ENCODE data around the gene SART3.

The SART3 gene

DNA sequence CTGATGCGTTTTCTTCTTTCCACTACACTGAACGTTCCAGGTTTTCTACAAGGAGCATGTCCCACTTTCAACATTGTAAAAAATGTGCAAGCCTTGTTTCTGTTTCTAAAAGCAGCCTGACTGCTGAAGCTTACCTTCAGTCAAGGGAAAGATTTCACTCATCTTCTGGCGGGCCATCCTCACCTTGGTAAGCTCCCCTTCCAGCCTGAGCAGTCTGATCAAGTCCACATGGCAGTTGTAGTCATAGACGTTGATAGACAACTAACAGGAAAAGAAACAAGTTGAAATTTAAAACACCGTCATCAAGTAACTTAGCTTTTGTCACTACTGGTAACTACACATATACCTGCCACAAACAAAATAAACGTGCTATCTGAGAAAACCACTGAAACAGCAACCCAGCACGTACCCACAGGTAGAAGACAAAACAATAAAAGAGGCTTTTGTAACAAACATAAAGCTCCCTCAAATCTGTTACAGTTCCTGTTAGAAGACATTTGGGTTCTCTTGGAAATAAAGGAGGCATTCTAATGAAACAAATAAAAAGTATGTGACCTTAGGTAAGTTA is 11.9 kb downstream of the SART3 start:
- H3K4me3 ChIP-seq (ENCODE audit: low read length), result no peak overlapping the region
- H3K27me3 ChIP-seq (ENCODE audit: control insufficient read depth, insufficient read depth, low read length), result no peaks in the 10 kb centered on the region
- peaks cover 56% of the 10 kb centered on the region for H3K36me3 ChIP-seq (ENCODE audit: control insufficient read depth, low read depth, low read length)
- no peaks in the 10 kb centered on the region for H3K4me1 ChIP-seq (ENCODE audit: control insufficient read depth, low read depth, low read length)
- no peak overlapping the region for H3K27ac ChIP-seq (ENCODE audit: low read length)
- H3K9me3 ChIP-seq (ENCODE audit: control insufficient read depth, low read depth, low read length), result no peaks in the 10 kb centered on the region
- no peak overlapping the region for H3K9ac ChIP-seq (ENCODE audit: low read length)

DNA sequence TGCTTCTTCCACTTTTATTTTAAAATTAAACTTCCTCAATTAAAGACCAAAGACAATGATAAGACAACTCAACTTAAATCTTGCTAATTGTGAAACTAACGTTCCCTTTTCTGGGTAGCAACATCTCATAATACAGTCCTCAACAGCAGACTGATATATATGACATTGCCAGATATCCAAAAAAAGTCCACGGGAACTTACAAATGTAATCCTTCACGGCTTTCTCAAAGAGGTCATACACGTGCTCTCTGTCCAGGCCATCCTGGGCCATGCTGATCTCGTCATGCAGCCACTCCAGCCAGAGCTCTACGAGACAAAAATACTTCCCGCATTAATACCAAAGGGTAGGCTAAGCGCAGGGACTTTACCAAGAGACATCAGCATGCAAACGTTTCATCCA is 13.3 kb downstream of the SART3 start:
- Histone ChIP-seq H3K4me1 (ENCODE audit: control insufficient read depth, low read depth, low read length) (no peaks in the 10 kb centered on the region), H3K36me3 (ENCODE audit: control insufficient read depth, low read depth, low read length) (peaks cover 69% of the 10 kb centered on the region), H3K4me3 (ENCODE audit: low read length) (no peak overlapping the region), H3K27ac (ENCODE audit: low read length) (no peak overlapping the region), H3K27me3 (ENCODE audit: control insufficient read depth, insufficient read depth, low read length) (no peaks in the 10 kb centered on the region), H3K9ac (ENCODE audit: low read length) (no peak overlapping the region), H3K9me3 (ENCODE audit: control insufficient read depth, low read depth, low read length) (no peaks in the 10 kb centered on the region)

DNA sequence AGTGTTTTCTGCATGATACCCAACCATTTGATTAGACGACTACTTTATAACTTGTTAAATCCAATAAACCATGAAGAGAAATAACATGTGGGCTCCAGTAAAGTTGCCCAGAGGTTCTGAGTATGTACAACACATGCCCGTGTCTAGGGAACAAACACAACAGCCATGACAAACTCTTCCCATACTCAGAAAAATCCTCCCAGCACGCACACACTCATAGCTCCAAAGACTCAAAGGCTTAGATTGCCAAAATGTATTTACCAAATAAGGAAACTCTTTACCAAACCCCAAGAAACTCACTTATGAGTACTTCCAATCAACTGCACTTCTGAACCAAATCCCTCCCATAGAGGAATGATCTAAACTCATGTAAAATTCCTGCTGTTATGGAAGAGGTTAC is 17.3 kb downstream of the SART3 start:
- H3K4me3 ChIP-seq (ENCODE audit: low read length), result no peak overlapping the region
- peaks cover 76% of the 10 kb centered on the region for H3K36me3 ChIP-seq (ENCODE audit: control insufficient read depth, low read depth, low read length)
- H3K27ac ChIP-seq (ENCODE audit: low read length), result no peak overlapping the region
- no peak overlapping the region for H3K9ac ChIP-seq (ENCODE audit: low read length)
- H3K27me3 ChIP-seq (ENCODE audit: control insufficient read depth, insufficient read depth, low read length), result no peaks in the 10 kb centered on the region
- no peaks in the 10 kb centered on the region for H3K4me1 ChIP-seq (ENCODE audit: control insufficient read depth, low read depth, low read length)
- no peaks in the 10 kb centered on the region for H3K9me3 ChIP-seq (ENCODE audit: control insufficient read depth, low read depth, low read length)

DNA sequence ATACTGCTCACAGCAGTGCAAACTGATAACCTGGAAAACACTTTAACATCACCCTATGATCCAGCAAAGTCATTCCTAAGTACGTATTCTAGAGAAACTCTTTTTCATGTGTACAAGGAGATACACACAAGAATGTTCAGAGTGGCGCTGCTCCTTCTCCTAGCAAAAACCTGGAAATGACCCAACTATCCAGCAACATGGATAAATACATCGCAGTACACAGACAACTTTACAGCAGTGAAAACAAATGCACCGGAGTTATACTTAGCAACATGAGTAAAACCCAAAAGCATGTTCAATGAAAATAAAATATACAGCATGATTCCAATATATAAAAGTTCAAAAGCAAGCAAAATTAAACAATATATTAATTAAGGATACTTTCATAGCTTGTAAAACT is 18.7 kb downstream of the SART3 start:
- no peaks in the 10 kb centered on the region for H3K4me1 ChIP-seq (ENCODE audit: control insufficient read depth, low read depth, low read length)
- H3K27ac ChIP-seq (ENCODE audit: low read length), result no peak overlapping the region
- no peak overlapping the region for H3K9ac ChIP-seq (ENCODE audit: low read length)
- H3K36me3 ChIP-seq (ENCODE audit: control insufficient read depth, low read depth, low read length), result peaks cover 76% of the 10 kb centered on the region
- H3K9me3 ChIP-seq (ENCODE audit: control insufficient read depth, low read depth, low read length), result no peaks in the 10 kb centered on the region
- no peaks in the 10 kb centered on the region for H3K27me3 ChIP-seq (ENCODE audit: control insufficient read depth, insufficient read depth, low read length)
- H3K4me3 ChIP-seq (ENCODE audit: low read length), result no peak overlapping the region

DNA sequence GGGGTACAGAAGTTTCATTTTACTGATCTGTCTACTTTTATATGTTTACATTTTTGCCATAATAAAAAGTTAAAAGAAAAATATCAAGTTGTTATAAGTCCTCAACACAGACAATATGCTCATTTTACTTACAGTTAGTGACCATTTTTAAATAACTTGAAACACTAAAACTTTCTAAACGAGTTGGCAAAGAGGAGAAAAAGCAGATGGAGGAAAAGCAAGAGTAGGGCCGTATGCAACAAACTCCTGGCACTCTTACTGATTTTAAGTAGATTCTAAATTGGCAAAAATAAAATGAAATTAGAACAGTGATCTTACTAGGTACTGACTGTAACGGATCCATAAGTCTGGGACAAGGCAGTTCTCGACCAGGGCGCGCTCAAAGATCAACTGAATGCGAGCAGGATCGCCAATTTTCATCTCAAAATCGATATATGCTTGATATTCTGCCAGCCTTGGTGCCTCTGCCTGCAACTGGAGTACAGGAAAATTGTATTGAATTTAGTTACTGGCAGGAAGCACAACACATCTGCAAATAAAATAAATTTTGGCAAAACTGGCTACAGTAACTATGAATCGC is 22.3 kb downstream of the SART3 start:
- Histone ChIP-seq H3K9me3 (ENCODE audit: control insufficient read depth, low read depth, low read length) (no peaks in the 10 kb centered on the region), H3K36me3 (ENCODE audit: control insufficient read depth, low read depth, low read length) (peaks cover 76% of the 10 kb centered on the region), H3K27ac (ENCODE audit: low read length) (no peak overlapping the region), H3K27me3 (ENCODE audit: control insufficient read depth, insufficient read depth, low read length) (no peaks in the 10 kb centered on the region), H3K4me1 (ENCODE audit: control insufficient read depth, low read depth, low read length) (no peaks in the 10 kb centered on the region), H3K4me3 (ENCODE audit: low read length) (no peak overlapping the region), H3K9ac (ENCODE audit: low read length) (no peak overlapping the region)

DNA sequence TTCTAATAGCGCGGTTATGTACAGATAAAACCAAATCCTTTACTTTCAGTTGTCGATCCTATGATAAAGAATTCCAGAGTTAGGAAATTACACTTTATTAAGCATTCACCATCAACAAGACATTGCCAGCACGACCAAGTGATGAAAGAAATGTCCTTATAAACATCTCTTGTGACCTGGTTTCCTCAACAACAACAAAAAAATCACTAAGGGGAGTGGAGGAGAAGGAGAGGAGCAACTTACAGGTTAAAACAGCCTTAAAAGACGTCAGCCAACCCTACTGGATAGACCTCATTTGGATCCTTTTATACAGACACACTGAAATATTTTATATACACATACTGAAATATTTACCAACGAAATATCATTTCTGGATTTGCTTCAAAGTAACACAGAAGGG is 22.8 kb downstream of the SART3 start:
- Histone ChIP-seq H3K36me3 (ENCODE audit: control insufficient read depth, low read depth, low read length) (peaks cover 76% of the 10 kb centered on the region), H3K4me1 (ENCODE audit: control insufficient read depth, low read depth, low read length) (no peaks in the 10 kb centered on the region), H3K9me3 (ENCODE audit: control insufficient read depth, low read depth, low read length) (no peaks in the 10 kb centered on the region), H3K27me3 (ENCODE audit: control insufficient read depth, insufficient read depth, low read length) (no peaks in the 10 kb centered on the region), H3K27ac (ENCODE audit: low read length) (no peak overlapping the region), H3K4me3 (ENCODE audit: low read length) (no peak overlapping the region), H3K9ac (ENCODE audit: low read length) (no peak overlapping the region)

DNA sequence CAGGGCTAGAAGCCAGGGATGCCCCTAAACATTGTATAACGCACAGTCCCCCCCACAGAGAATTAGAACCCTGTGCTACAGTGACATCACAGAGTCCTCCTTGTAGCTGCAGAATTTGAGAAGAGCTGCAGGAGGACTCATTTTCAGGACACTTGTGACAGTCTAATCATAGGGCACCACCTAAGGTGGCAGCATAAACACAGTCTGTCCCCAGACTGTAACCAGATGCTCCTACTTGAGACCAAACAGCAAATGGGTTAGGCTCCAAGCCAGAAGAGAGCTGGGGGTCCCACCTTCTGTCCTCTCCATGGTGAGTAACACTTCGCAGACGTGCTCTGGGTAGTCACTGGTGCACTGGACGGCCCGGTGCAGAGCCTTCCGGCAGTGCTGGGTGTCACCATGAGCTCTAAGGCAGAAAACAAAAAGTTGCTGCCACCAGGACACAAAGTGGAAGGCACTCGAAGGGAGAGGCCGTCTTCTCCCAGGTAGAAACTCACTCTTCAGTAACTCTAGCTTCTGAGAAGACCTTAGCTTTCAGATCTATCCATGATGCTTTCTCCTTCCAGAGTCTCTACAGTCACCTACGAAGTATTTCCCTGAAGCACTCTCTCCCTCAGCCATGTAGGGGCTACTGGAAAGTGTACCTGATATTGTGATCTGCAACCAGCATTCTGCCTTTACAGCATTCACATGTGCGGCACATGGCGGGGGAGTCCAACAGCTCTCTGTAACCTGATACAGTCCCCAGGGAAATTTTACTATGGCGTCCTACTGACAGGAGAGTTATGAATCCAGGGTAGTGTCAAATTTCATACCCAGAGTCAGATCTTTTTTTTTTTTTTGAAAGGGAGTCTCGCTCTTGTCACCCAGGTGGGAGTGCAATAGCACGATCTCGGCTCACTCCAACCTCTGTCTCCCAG is 28.8 kb downstream of the SART3 start:
- Histone ChIP-seq H3K27ac (ENCODE audit: low read length) (no peak overlapping the region), H3K4me1 (ENCODE audit: control insufficient read depth, low read depth, low read length) (no peaks in the 10 kb centered on the region), H3K9me3 (ENCODE audit: control insufficient read depth, low read depth, low read length) (no peaks in the 10 kb centered on the region), H3K9ac (ENCODE audit: low read length) (no peak overlapping the region), H3K4me3 (ENCODE audit: low read length) (no peak overlapping the region), H3K27me3 (ENCODE audit: control insufficient read depth, insufficient read depth, low read length) (no peaks in the 10 kb centered on the region), H3K36me3 (ENCODE audit: control insufficient read depth, low read depth, low read length) (peaks cover 90% of the 10 kb centered on the region)

DNA sequence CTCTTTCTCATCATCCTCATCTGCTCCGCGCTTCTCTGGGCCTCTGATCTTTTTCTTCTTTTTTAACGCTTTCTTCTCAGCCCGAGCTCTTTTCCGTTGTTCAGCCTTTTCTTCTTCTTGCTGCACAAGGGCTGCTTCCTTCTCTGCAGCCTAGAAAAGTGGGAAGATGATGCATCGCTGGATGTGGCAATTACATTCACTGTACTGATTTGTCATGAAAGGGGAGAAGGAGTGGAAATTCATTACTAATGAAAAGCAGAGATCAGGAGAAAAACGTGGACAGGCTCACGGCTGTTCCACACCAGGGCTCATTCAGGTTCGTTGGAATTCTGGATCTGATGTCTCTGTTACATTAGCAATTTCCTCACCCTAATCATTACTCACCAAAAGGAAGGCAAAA is 30.8 kb downstream of the SART3 start:
- Histone ChIP-seq H3K36me3 (ENCODE audit: control insufficient read depth, low read depth, low read length) (peaks cover 90% of the 10 kb centered on the region), H3K9me3 (ENCODE audit: control insufficient read depth, low read depth, low read length) (no peaks in the 10 kb centered on the region), H3K27ac (ENCODE audit: low read length) (no peak overlapping the region), H3K9ac (ENCODE audit: low read length) (no peak overlapping the region), H3K4me1 (ENCODE audit: control insufficient read depth, low read depth, low read length) (no peaks in the 10 kb centered on the region), H3K27me3 (ENCODE audit: control insufficient read depth, insufficient read depth, low read length) (no peaks in the 10 kb centered on the region), H3K4me3 (ENCODE audit: low read length) (no peak overlapping the region)

DNA sequence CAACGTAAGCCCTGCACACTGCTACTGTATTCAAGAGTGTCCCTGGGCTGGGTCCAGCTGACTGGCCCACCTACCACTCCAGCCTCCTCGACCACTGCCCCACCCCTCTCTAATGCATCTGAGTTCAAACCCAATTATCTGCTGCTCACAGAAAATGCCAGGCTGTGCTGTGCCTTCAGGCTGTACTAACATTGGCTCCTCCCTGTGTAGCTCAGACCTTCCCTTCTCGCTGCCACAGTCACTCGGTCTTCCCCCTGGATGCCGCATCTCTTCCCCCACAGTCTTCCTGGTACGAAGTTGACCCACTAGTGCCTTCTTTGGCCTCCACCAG is 33.8 kb downstream of the SART3 start:
- no peaks in the 10 kb centered on the region for H3K9me3 ChIP-seq (ENCODE audit: control insufficient read depth, low read depth, low read length)
- H3K4me1 ChIP-seq (ENCODE audit: control insufficient read depth, low read depth, low read length), result no peaks in the 10 kb centered on the region
- H3K36me3 ChIP-seq (ENCODE audit: control insufficient read depth, low read depth, low read length), result peaks cover 96% of the 10 kb centered on the region
- H3K9ac ChIP-seq (ENCODE audit: low read length), result no peak overlapping the region
- no peaks in the 10 kb centered on the region for H3K27me3 ChIP-seq (ENCODE audit: control insufficient read depth, insufficient read depth, low read length)
- H3K4me3 ChIP-seq (ENCODE audit: low read length), result no peak overlapping the region
- H3K27ac ChIP-seq (ENCODE audit: low read length), result no peak overlapping the region

DNA sequence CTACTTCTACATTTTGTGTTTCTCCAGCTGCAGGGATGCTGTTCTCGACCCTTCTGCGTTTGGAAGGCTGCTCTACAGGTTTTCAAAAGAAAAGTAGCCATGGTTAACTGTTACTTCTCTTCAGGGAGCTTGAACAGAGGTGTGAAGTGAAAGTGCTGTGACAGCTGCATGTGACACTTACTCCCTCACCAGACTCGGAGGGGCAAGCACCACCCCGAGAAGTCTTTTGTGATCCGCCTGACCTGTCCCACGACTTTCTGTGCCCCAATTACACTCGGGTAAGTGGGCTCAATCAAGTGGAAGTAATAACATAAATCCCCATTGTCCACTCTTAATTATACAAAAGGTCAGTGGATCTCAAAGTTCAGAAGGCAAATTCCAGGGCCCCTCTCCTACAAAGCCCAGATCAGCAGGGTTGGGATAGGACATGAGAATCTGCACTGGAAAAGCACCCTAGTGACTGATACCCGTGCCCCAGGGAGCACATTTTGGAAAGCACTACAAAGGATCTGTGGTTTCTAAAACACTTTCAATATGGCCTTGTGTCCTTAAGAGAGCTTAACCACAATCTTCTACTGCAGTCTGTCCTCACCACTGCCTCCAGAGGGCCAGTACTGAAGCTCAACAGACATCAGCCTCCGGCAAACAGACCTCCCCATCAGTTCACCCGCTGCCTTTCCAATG is 34.3 kb downstream of the SART3 start:
- no peaks in the 10 kb centered on the region for H3K27me3 ChIP-seq (ENCODE audit: control insufficient read depth, insufficient read depth, low read length)
- peaks cover 96% of the 10 kb centered on the region for H3K36me3 ChIP-seq (ENCODE audit: control insufficient read depth, low read depth, low read length)
- H3K9me3 ChIP-seq (ENCODE audit: control insufficient read depth, low read depth, low read length), result no peaks in the 10 kb centered on the region
- H3K9ac ChIP-seq (ENCODE audit: low read length), result no peak overlapping the region
- no peak overlapping the region for H3K4me3 ChIP-seq (ENCODE audit: low read length)
- no peak overlapping the region for H3K27ac ChIP-seq (ENCODE audit: low read length)
- H3K4me1 ChIP-seq (ENCODE audit: control insufficient read depth, low read depth, low read length), result no peaks in the 10 kb centered on the region

DNA sequence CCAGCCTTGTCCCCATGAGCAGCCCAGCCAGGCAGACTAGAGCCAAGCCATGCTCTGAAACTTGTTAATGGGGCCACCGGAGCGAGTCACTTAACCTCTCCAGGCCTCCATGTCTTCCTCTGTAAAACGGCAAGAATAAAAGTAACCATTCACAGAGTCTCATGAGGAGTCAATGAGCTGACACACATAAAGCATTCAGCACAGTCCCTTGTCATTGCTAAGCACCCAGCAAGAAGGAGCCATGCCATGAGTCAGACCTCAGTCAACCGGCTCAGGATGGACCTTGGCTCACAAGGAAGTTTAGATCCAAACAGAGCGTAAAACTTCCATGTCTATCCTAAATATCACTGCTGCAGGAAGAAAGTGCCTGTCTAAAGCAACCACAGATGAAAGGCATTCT is 35.3 kb downstream of the SART3 start:
- Histone ChIP-seq H3K27me3 (ENCODE audit: control insufficient read depth, insufficient read depth, low read length) (no peaks in the 10 kb centered on the region), H3K27ac (ENCODE audit: low read length) (no peak overlapping the region), H3K4me3 (ENCODE audit: low read length) (no peak overlapping the region), H3K4me1 (ENCODE audit: control insufficient read depth, low read depth, low read length) (no peaks in the 10 kb centered on the region), H3K9ac (ENCODE audit: low read length) (no peak overlapping the region), H3K9me3 (ENCODE audit: control insufficient read depth, low read depth, low read length) (no peaks in the 10 kb centered on the region), H3K36me3 (ENCODE audit: control insufficient read depth, low read depth, low read length) (peaks cover 97% of the 10 kb centered on the region)
